Suprapubic skin (tissue), 3 donors: ENCODE results near the gene EXOC7.

Experiments
- CTCF ChIP-seq, 2 donors: fragments of 200-600 bp in 1 of 2; fragments of 450-650 bp in 1 of 2; sonication (generic) in 1 of 2; IDR thresholded peaks; one replicate each; pipeline ENCODE4 v1.5.1; 2016 to 2019; ENCODE audit warnings: antibody characterized with exemption in 2 of 2, mild to moderate bottlenecking in 1 of 2, moderate library complexity in 1 of 2
- POLR2A ChIP-seq, 2 donors: fragments of 450-650 bp; IDR thresholded peaks; one replicate each; pipeline ENCODE4 v1.6.1; 2017; ENCODE audit warnings: antibody characterized with exemption in 2 of 2, mild to moderate bottlenecking in 2 of 2, moderate library complexity in 2 of 2

DNA sequence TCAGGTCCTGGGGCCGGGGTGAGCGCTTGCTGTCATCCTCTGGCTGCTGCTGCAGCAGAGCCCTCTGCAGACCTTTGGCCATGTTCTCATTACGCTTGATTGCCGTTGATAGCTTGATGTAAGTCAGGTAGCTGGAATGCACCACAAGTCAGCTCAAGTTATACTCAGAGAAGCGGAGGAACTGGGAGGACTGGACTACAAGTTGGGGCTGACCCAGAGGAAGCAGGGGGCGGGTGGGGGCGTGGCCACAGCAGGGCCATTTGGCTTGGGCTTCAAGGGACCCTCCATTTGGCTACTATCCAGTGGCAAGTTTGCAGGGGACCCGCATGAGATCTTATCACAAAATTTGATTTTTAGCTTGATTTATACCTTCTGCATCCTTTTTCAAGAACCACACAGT is 57.5 kb downstream of the EXOC7 start:
- TF ChIP-seq CTCF (IDR thresholded peaks at IDR 0.05) (no peak), POLR2A (IDR thresholded peaks at IDR 0.05) (no peak)
